Glomerular visceral epithelial cell (primary cell): Measurements from ENCODE around the gene ROPN1.

ENCODE experiments used
- DNase-seq: peaks from one replicate; pipeline ENCODE4 v3.0.0-alpha.2; 2016; ENCODE audit errors: extremely low spot score

ROPN1 gene

DNA sequence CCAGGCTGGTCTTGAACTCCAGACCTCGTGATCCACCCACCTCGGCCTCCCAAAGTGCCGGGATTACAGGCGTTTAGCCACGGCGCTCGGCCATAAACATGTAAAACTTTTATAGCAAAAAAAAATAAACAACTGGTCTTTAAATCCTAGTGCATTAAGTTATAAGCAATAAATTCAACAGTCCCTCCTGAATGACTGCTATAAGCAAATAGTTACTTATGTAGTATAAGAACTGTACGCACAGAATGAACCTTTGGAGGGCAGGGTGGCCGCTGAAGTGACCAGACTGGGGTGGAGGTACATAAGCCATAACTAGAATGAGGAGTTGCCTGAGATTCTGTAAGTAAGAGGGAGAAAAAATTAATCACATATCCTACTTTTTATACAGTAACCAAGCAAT, 43.5 kb downstream of the ROPN1 start:
- no peak for DNase-seq

- DNase-seq: no peak
These were observed 44.4 kb downstream of the ROPN1 start for GRCh38 chr3:123947482-123947881.

DNA sequence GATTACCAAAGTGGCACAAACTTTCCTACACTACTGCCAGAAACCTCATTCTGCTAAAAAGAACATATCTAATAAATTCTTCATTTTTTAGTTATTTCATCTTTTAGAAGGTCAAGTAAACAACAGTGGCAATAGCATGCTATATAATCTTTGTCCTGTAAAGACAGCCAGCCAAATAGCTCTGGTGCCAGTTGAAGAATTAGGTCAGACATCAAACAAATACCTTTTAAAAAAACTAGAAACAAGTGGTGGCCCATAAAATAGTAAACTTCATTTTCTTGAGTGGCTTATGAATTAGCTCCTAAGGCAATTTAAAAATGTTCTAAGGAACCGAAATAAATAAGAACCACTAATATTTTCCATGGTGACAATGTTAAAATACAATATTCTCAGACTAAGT, 50.4 kb downstream of the ROPN1 start:
- no peak for DNase-seq

DNA sequence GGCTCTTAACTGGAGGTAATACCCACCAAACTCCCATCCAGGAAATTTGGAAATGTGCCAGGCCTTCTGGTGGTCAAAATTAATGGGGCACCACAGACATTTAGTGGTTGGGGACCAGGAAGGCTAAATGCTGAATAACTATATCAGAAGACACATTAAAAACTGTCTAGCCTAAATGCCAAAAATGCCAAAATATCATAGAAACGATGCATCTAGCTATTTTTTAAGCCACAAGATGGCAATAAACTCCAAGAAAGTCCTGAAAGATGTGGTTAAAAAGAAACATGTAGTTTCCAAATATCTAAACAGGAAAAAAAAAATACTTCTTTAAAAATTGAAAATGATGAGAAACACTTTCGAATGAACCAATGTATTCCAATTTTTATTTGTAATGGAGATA, 50.8 kb downstream of the ROPN1 start:
- DNase-seq: peak; percentile 40

GRCh38 chr3:123939706-123940105, 52.2 kb downstream of the ROPN1 start:
- no peak for DNase-seq

DNA sequence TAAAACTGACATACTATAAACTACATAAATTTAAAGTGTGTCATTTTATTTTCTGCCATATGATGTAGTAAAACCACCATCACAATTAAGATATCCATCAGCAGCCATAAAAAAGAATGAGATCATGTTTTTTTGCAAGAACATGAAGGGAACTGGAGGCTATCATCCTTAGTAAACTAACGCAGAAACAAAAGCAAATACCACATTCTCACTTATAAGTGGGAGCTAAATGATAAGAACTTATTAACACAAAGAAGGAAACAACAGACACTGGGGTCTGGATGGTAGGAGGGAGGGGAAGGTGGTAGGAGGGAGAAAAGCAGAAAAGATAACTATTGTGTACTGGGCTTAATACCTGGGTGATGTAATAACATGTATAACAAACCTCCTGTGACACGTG, 55.5 kb downstream of the ROPN1 start:
- no peak for DNase-seq

DNA sequence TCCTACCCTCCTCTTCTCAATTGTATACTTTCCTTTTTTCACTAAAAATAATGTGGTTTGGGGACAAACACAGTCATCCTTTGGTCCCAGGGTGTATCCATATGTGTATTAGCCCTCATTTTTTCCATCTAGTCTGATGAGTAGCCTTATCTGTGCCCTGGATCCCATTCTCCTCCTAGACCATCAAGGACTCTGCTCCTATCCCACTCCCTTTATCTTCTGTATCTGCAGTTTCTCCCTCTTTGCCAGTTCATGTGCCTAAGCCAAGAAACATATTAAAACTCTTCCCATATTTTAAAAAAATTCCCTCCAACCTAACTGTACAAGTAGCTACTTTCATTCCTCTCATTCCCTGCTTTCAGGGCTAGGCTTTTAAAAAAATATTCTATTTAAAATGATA, 56.1 kb downstream of the ROPN1 start:
- no peak for DNase-seq

DNA sequence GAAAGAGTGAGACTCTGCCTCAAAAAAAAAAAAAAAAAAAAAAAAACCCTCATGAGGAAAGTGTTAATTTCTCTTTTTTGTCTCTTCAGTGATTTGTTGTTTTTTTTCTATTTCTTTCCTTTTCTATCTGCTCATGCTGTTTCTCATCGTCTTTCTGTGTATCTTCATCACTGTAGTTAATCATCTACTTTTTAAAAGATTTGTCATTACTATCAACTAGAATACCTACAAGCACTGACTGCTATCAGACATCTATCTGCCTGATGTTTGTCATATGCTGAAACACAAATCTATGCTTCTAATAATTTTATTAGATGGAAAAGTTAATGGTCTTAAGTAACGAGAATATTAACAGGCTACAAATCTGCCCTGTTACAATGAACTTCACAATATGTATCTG, 57.7 kb downstream of the ROPN1 start:
- DNase-seq: no peak

GRCh38 chr3:123930445-123930844, 61.5 kb downstream of the ROPN1 start:
- DNase-seq: no peak

DNA sequence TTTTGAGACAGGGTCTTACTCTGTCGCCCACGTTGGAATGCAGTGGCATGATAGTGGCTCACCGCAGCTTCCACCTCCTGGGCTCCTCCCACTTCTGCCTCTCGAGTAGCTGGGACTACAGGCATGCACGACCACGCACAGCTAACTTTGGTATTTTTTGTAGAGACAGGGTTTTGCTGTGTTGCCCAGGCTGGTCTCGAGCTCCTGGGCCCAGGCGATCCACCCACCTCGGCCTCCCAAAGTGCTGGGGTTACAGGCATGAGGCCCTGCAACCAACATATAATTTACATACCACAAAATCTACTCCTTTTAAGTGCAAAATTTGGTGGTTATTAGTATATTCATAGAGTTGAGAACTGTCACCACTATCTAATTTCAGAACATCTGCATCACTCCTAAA, 62.6 kb downstream of the ROPN1 start:
- DNase-seq: no peak

DNA sequence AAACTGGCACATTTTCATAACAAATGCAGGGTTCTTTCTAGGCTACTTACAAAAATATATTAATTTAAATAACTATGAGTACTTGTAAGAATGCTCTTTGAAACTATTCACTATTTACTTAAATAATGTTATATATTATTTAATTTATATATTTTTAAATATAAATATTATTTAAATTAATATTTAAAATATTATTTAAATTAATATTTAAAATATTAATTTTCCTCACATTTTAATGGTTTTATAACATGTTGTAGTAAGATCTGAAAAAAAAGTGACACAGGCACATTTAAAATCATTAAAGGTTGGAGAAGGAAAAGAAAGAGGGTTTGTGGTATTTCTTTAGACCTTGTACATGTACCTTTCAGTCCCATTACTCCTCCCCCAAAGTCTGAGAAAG, 65.5 kb downstream of the ROPN1 start:
- no peak for DNase-seq

GRCh38 chr3:123920868-123921267, 71.1 kb downstream of the ROPN1 start:
- DNase-seq: no peak

DNA sequence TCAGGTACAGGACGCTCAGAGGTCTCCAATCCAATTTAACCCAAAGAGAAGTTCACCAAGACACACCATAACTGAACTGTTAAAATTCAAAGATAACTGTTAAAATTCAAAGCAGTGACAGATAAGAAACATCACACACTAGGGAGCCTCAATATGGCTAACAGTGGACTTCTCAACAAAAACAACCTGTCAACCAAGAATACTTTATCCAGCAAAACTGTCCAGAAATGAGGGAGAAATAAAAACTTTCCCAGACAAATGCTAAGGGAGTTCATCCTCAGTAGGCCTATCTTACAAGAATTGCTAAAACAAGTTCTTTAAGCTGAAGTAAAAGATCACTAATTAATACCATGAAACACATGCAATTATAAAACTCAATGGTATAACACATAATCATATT, 71.5 kb downstream of the ROPN1 start:
- no peak for DNase-seq

GRCh38 chr3:123919353-123919752, 72.6 kb downstream of the ROPN1 start:
- DNase-seq: peak; percentile 5
